Osteoblast (primary cell): ENCODE results near the gene TRMT2A. TPM values are rescaled to one million over a fixed set of nuclear protein-coding genes. Genes with fewer than 3 reads are reported as not detected.

Source experiments
- DNase-seq: peaks from one replicate; pipeline ENCODE4 v3.0.0; 2011; ENCODE audit warnings: low spot score, mixed read lengths; ENCODE audit not compliant: insufficient read length; ENCODE audit errors: missing footprints
- H2AFZ ChIP-seq: 2 replicates; pipeline ENCODE4 v1.6.0; 2011; ENCODE audit warnings: mild to moderate bottlenecking, low read length
- H3K27ac ChIP-seq: 2 replicates; pipeline ENCODE4 v1.5.1; 2011; ENCODE audit warnings: mild to moderate bottlenecking, low read depth, low read length, moderate library complexity
- H3K27me3 ChIP-seq: 2 replicates; pipeline ENCODE4 v1.6.0; 2012; ENCODE audit warnings: mild to moderate bottlenecking, control low read depth, inconsistent platforms, low read length, moderate library complexity; ENCODE audit not compliant: insufficient read depth
- H3K36me3 ChIP-seq: 2 replicates; pipeline ENCODE4 v1.5.1; 2011; ENCODE audit warnings: mild to moderate bottlenecking, low read length, control low read depth, moderate library complexity; ENCODE audit not compliant: insufficient read depth
- H3K4me1 ChIP-seq: 2 replicates; pipeline ENCODE4 v1.5.1; 2011; ENCODE audit warnings: mild to moderate bottlenecking, low read length, control low read depth, moderate library complexity; ENCODE audit not compliant: insufficient read depth
- H3K4me2 ChIP-seq: 2 replicates; pipeline ENCODE4 v1.6.0; 2011; ENCODE audit warnings: mild to moderate bottlenecking, low read length; ENCODE audit not compliant: insufficient read depth
- H3K4me3 ChIP-seq: fragments of 200-600 bp; sonication (generic); 3 replicates; pipeline ENCODE4 v1.5.1; 2012; ENCODE audit warnings: mild to moderate bottlenecking, low read length, inconsistent platforms; ENCODE audit not compliant: insufficient read depth
- H3K79me2 ChIP-seq: 2 replicates; pipeline ENCODE4 v1.6.0; 2012; ENCODE audit warnings: mild to moderate bottlenecking, low read length, control low read depth, inconsistent platforms; ENCODE audit not compliant: insufficient read depth
- H3K9me3 ChIP-seq: 2 replicates; pipeline ENCODE4 v1.5.1; 2011; ENCODE audit warnings: low read depth, low read length, control low read depth
- H4K20me1 ChIP-seq: 2 replicates; pipeline ENCODE4 v1.6.0; 2012; ENCODE audit warnings: mild to moderate bottlenecking, low read length, control low read depth; ENCODE audit not compliant: insufficient read depth
- CTCF ChIP-seq: IDR thresholded peaks from 2 replicates; pipeline ENCODE4 v1.5.1; 2011; ENCODE audit warnings: mild to moderate bottlenecking, low read depth, low read length, moderate library complexity; ENCODE audit errors: extremely low read depth
- total RNA-seq: library from RNA; depleted of rRNA; stranded (reverse); fragments of >200 nt; gene quantifications from 2 replicates; pipeline ENCODE4 v1.2.3, GENCODE V29; 2012

Gene TRMT2A
- total RNA-seq, 1 donor, result 43.8 TPM

GRCh38 chr22:20105456-20106204 is 11.4 kb downstream of the TRMT2A start:
- Histone ChIP-seq H3K27me3 (no peaks in the 10 kb centered on the region), H3K4me1 (no peaks in the 10 kb centered on the region), H3K4me2 (no peak overlapping the region), H3K27ac (no peak overlapping the region), H4K20me1 (peaks cover 15% of the 10 kb centered on the region), H3K4me3 (no peak overlapping the region), H3K36me3 (peaks cover 75% of the 10 kb centered on the region), H3K79me2 (peaks cover 55% of the 10 kb centered on the region), H3K9me3 (no peaks in the 10 kb centered on the region), H2AFZ (no peak overlapping the region)
- no peak for TF ChIP-seq CTCF
- peak; percentile 71 for DNase-seq

GRCh38 chr22:20102203-20102780 is 14.7 kb downstream of the TRMT2A start:
- Histone ChIP-seq H3K9me3 (no peaks in the 10 kb centered on the region), H3K79me2 (peaks cover 79% of the 10 kb centered on the region), H3K4me2 (no peak overlapping the region), H2AFZ (no peak overlapping the region), H3K4me3 (no peak overlapping the region), H3K27me3 (no peaks in the 10 kb centered on the region), H4K20me1 (peaks cover 24% of the 10 kb centered on the region), H3K36me3 (peaks cover 75% of the 10 kb centered on the region), H3K27ac (no peak overlapping the region), H3K4me1 (no peaks in the 10 kb centered on the region)
- DNase-seq, result peak; percentile 36
- no peak for TF ChIP-seq CTCF

- Histone ChIP-seq H3K4me3 (no peak overlapping the region), H2AFZ (no peak overlapping the region), H3K79me2 (peaks cover 83% of the 10 kb centered on the region), H4K20me1 (peaks cover 25% of the 10 kb centered on the region), H3K36me3 (peaks cover 74% of the 10 kb centered on the region), H3K4me1 (no peaks in the 10 kb centered on the region), H3K27me3 (no peaks in the 10 kb centered on the region), H3K27ac (no peak overlapping the region), H3K9me3 (no peaks in the 10 kb centered on the region), H3K4me2 (no peak overlapping the region)
- peak; percentile 62 for DNase-seq
- no peak for TF ChIP-seq CTCF
These were observed 15.4 kb downstream of the TRMT2A start for GRCh38 chr22:20101638-20102037.

GRCh38 chr22:20099099-20099711 is 17.8 kb downstream of the TRMT2A start:
- no peaks in the 10 kb centered on the region for H3K9me3 ChIP-seq
- H3K4me2 ChIP-seq, result no peak overlapping the region
- no peak for TF ChIP-seq CTCF
- H3K27ac ChIP-seq, result no peak overlapping the region
- no peak overlapping the region for H3K4me3 ChIP-seq
- no peaks in the 10 kb centered on the region for H3K27me3 ChIP-seq
- no peaks in the 10 kb centered on the region for H3K4me1 ChIP-seq
- H3K36me3 ChIP-seq, result peaks cover 77% of the 10 kb centered on the region
- H2AFZ ChIP-seq, result no peak overlapping the region
- H3K79me2 ChIP-seq, result peaks cover 83% of the 10 kb centered on the region
- peaks cover 20% of the 10 kb centered on the region for H4K20me1 ChIP-seq
- no peak for DNase-seq
